Testis (tissue), 2 donors: ENCODE results near the gene AGBL4.

Experiments
- POLR2A ChIP-seq: fragments of 450-650 bp; IDR thresholded peaks from one replicate; pipeline ENCODE4 v1.6.1; 2017; ENCODE audit warnings: antibody characterized with exemption, mild to moderate bottlenecking, moderate library complexity
- TF ChIP-seq, protein P1 (sequence below), 3 experiments: fragments of 450-650 bp in 2 of 3; fragments of 200-600 bp in 1 of 3; sonication (generic) in 1 of 3; IDR thresholded peaks; one replicate each; pipeline ENCODE4 v1.5.1; 2016 to 2019; ENCODE audit warnings: antibody characterized with exemption in 3 of 3, mild to moderate bottlenecking in 2 of 3, moderate library complexity in 1 of 3

DNA sequence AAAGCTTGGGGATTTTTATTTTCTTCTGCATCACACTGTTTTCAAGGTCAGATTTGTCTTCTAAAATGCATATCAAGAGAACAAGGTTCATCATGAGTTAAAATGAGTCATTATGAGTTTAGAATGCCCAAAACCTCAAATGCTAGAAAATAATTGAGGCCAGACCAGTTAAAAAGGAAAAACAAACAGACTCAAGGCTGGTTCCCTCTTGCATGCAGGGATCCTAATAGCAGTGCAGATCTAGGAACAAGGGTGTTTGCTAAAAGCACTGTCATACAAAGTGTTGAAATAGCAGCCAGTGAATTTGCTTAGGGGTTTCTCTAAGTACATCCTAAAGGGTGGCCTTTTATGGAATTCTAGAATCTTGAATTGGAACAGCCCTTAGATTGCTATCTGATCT lies 1262.3 kb downstream of the AGBL4 start:
- TF ChIP-seq, protein P1, sequence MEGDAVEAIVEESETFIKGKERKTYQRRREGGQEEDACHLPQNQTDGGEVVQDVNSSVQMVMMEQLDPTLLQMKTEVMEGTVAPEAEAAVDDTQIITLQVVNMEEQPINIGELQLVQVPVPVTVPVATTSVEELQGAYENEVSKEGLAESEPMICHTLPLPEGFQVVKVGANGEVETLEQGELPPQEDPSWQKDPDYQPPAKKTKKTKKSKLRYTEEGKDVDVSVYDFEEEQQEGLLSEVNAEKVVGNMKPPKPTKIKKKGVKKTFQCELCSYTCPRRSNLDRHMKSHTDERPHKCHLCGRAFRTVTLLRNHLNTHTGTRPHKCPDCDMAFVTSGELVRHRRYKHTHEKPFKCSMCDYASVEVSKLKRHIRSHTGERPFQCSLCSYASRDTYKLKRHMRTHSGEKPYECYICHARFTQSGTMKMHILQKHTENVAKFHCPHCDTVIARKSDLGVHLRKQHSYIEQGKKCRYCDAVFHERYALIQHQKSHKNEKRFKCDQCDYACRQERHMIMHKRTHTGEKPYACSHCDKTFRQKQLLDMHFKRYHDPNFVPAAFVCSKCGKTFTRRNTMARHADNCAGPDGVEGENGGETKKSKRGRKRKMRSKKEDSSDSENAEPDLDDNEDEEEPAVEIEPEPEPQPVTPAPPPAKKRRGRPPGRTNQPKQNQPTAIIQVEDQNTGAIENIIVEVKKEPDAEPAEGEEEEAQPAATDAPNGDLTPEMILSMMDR (IDR thresholded peaks at IDR 0.05), result no peak
- TF ChIP-seq POLR2A, result no peak
